ENCODE results near the gene TOGARAM2. TPM values are rescaled to one million over a fixed set of nuclear protein-coding genes. Genes with fewer than 3 reads are reported as not detected.

The TOGARAM2 gene
- total RNA-seq, 2 donors from 2014 or later, result 0.49 to 2.4 TPM

DNA sequence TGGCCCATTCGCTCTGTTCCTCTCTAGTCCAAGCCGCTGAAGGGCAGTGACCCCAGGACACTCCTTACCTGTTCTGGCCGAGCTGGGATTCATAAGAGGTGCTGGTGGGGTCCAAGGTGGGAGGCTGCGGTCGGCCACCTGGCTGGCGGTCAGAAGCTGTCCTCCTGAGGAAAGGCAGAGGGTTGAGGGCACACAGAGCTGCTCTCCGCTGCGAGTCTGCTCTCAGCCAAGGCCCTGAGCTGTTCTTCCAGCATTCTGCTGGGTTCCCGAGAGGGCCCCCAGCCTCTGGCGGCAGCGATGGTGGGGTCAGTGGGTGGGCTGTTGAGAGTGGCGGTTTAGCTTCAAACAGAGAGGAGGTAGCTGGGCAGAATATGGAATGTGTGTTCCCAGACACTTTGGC, 89.4 kb downstream of the TOGARAM2 start:
- H3K36me3 ChIP-seq, result no peaks in the 10 kb centered on the region
- no peaks in the 10 kb centered on the region for H3K9me3 ChIP-seq
- no peaks in the 10 kb centered on the region for H3K4me1 ChIP-seq (ENCODE audit: control insufficient read depth in 1 of 2, low read depth in 2 of 2)
- no peak for ATAC-seq (ENCODE audit: insufficient number of reproducible peaks, low FRiP score, low read depth)
- TF ChIP-seq, protein P1, sequence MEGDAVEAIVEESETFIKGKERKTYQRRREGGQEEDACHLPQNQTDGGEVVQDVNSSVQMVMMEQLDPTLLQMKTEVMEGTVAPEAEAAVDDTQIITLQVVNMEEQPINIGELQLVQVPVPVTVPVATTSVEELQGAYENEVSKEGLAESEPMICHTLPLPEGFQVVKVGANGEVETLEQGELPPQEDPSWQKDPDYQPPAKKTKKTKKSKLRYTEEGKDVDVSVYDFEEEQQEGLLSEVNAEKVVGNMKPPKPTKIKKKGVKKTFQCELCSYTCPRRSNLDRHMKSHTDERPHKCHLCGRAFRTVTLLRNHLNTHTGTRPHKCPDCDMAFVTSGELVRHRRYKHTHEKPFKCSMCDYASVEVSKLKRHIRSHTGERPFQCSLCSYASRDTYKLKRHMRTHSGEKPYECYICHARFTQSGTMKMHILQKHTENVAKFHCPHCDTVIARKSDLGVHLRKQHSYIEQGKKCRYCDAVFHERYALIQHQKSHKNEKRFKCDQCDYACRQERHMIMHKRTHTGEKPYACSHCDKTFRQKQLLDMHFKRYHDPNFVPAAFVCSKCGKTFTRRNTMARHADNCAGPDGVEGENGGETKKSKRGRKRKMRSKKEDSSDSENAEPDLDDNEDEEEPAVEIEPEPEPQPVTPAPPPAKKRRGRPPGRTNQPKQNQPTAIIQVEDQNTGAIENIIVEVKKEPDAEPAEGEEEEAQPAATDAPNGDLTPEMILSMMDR (IDR thresholded peaks at IDR 0.05), result no peak
- DNase-seq (ENCODE audit: low spot score), result no peak
- H3K27me3 ChIP-seq (replicated peaks; ENCODE audit: insufficient read depth), result no peaks in the 10 kb centered on the region
- no peak overlapping the region for H3K27ac ChIP-seq
- H3K4me3 ChIP-seq, result no peak overlapping the region

DNA sequence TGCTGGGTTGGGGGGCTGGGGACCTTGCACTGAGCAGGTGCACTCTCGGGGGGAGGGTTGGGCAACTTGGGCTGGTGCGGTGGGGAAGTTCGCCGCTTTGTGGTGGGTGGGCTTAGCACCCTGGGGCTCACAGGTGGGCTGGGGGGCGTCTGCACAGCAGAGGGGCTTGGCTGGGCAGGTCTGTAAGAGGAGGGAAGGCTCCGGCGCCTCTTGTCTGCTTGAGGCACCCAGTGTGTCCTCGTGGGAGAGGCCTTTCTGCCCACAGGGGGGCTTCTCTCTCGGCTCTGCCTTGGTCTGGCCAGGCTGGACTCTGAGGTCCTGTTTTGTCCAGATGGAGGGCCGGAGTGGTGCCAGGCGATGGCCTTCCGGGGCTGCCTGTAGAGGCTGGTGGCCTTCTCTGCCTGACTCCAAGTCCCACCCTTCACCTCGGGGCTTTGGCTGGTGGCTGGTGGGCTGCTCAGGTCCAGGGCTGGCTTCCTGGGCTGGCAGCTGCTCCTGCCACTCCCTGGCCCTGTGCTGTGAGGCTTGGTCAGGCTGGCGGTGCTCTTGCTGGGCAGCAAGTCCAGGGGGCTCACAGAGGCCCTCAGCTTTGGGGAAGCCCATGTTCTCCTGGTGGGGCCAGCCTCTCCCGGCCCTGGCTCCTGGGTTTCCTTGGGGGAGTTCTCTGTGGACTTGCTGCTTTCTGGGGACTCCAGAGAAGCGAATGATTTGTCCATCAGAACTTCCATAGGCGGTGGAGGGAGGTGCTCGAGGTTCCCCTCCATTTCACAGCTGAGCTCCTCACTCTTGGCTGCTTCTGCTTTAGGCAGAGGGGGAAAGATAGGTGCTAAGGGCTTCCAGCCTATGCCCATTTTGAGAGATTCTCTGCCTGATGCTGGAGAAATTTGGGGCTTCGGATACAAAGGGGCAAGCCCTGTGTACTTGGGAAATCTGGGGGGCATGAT, 90.2 kb downstream of the TOGARAM2 start:
- Histone ChIP-seq H3K4me1 (ENCODE audit: control insufficient read depth in 1 of 2, low read depth in 2 of 2) (no peaks in the 10 kb centered on the region), H3K27ac (no peak overlapping the region), H3K36me3 (no peaks in the 10 kb centered on the region), H3K27me3 (replicated peaks; ENCODE audit: insufficient read depth) (no peaks in the 10 kb centered on the region), H3K9me3 (no peaks in the 10 kb centered on the region), H3K4me3 (no peak overlapping the region)
- ATAC-seq (ENCODE audit: insufficient number of reproducible peaks, low FRiP score, low read depth) (no peak), DNase-seq (ENCODE audit: low spot score) (no peak)
- TF ChIP-seq, protein P1 (IDR thresholded peaks at IDR 0.05), result no peak

- DNase-seq (ENCODE audit: low spot score), result no peak
- Histone ChIP-seq H3K9me3 (no peaks in the 10 kb centered on the region), H3K36me3 (no peaks in the 10 kb centered on the region), H3K4me1 (ENCODE audit: control insufficient read depth in 1 of 2, low read depth in 2 of 2) (no peaks in the 10 kb centered on the region), H3K27ac (no peak overlapping the region), H3K4me3 (no peak overlapping the region), H3K27me3 (replicated peaks; ENCODE audit: insufficient read depth) (no peaks in the 10 kb centered on the region)
- TF ChIP-seq, protein P1 (IDR thresholded peaks at IDR 0.05), result no peak
- no peak for ATAC-seq (ENCODE audit: insufficient number of reproducible peaks, low FRiP score, low read depth)
Measured at GRCh38 chr2:29072251-29072650, 91.2 kb downstream of the TOGARAM2 start.

- no peak overlapping the region for H3K27ac ChIP-seq
- DNase-seq (ENCODE audit: low spot score) (no peak), ATAC-seq (ENCODE audit: insufficient number of reproducible peaks, low FRiP score, low read depth) (no peak)
- TF ChIP-seq, protein P1 (IDR thresholded peaks at IDR 0.05), result no peak
- H3K4me1 ChIP-seq (ENCODE audit: control insufficient read depth in 1 of 2, low read depth in 2 of 2), result no peaks in the 10 kb centered on the region
- H3K36me3 ChIP-seq, result no peaks in the 10 kb centered on the region
- H3K4me3 ChIP-seq, result no peak overlapping the region
- no peaks in the 10 kb centered on the region for H3K9me3 ChIP-seq
- no peaks in the 10 kb centered on the region for H3K27me3 ChIP-seq (replicated peaks; ENCODE audit: insufficient read depth)
Measured at GRCh38 chr2:29072971-29073725, 92.0 kb downstream of the TOGARAM2 start.

GRCh38 chr2:29073933-29074332, 92.8 kb downstream of the TOGARAM2 start:
- Histone ChIP-seq H3K27ac (no peak overlapping the region), H3K27me3 (replicated peaks; ENCODE audit: insufficient read depth) (no peaks in the 10 kb centered on the region), H3K4me3 (no peak overlapping the region), H3K4me1 (ENCODE audit: control insufficient read depth in 1 of 2, low read depth in 2 of 2) (no peaks in the 10 kb centered on the region), H3K9me3 (no peaks in the 10 kb centered on the region), H3K36me3 (no peaks in the 10 kb centered on the region)
- DNase-seq (ENCODE audit: low spot score), result no peak
- ATAC-seq (ENCODE audit: insufficient number of reproducible peaks, low FRiP score, low read depth), result no peak
- TF ChIP-seq, protein P1 (IDR thresholded peaks at IDR 0.05), result no peak

Measured in thoracic aorta (tissue), 2 donors.